Smooth muscle cell (in vitro differentiated cells): ENCODE data around the gene AURKA. TPM values are rescaled to one million over a fixed set of nuclear protein-coding genes. Genes with fewer than 3 reads are reported as not detected.

Experiments used
- DNase-seq: peaks from one replicate; lab custom pipeline; 2025; ENCODE audit not compliant: unreplicated experiment; lab: John Stamatoyannopoulos, UW
- H2AFZ ChIP-seq: fragments of 200-600 bp; sonication (generic); 2 replicates; pipeline ENCODE4 v1.6.0; 2016; ENCODE audit warnings: antibody characterized with exemption, low read depth, mild to moderate bottlenecking
- H3F3A ChIP-seq: fragments of 200-600 bp; sonication (generic); 2 replicates; pipeline ENCODE4 v1.6.0; 2017; ENCODE audit warnings: antibody characterized with exemption, low read depth
- H3K27ac ChIP-seq: fragments of 200-600 bp; sonication (generic); 2 replicates; pipeline ENCODE4 v1.5.1; 2016; ENCODE audit warnings: low read depth, mild to moderate bottlenecking
- H3K27me3 ChIP-seq: fragments of 200-600 bp; sonication (generic); 2 replicates; pipeline ENCODE4 v1.6.1; 2016; ENCODE audit warnings: low read depth, mild to moderate bottlenecking
- H3K36me3 ChIP-seq: fragments of 200-600 bp; sonication (generic); 2 replicates; pipeline ENCODE4 v1.5.1; 2016; ENCODE audit warnings: low read depth
- H3K4me1 ChIP-seq: fragments of 200-600 bp; sonication (generic); 2 replicates; pipeline ENCODE4 v1.5.1; 2016; ENCODE audit warnings: low read depth
- H3K4me2 ChIP-seq: fragments of 200-600 bp; sonication (generic); 2 replicates; pipeline ENCODE4 v1.6.0; 2016; ENCODE audit warnings: mild to moderate bottlenecking
- H3K4me3 ChIP-seq: fragments of 200-600 bp; sonication (generic); 2 replicates; pipeline ENCODE4 v1.5.1; 2016; ENCODE audit warnings: mild to moderate bottlenecking
- H3K79me2 ChIP-seq: fragments of 200-600 bp; sonication (generic); 2 replicates; pipeline ENCODE4 v1.6.0; 2016; ENCODE audit warnings: low read depth, mild to moderate bottlenecking
- H3K9ac ChIP-seq: fragments of 200-600 bp; sonication (generic); 2 replicates; pipeline ENCODE4 v1.6.0; 2016; ENCODE audit warnings: low read depth
- H3K9me3 ChIP-seq: fragments of 200-600 bp; sonication (generic); replicated peaks from 2 replicates; pipeline ENCODE4 v1.5.1; 2016; ENCODE audit warnings: low read depth
- H4K20me1 ChIP-seq: fragments of 200-600 bp; sonication (generic); 2 replicates; pipeline ENCODE4 v1.6.0; 2016; ENCODE audit warnings: low read depth
- WGBS: methylation state at CpG from one replicate; pipeline ENCODE4 v1.1.7; 2016; ENCODE audit warnings: low lambda C conversion rate; 5-methylcytosine and 5-hydroxymethylcytosine counted together
- polyA plus RNA-seq: library from polyadenylated mRNA; unstranded; fragments of >200 nt; fragmentation: Nextera tagmentation; extraction: Ambion mirVana; gene quantifications from 2 replicates; pipeline ENCODE4 v1.2.1, GENCODE V29; 2016
- total RNA-seq: library from RNA; depleted of rRNA; stranded (reverse); fragments of >200 nt; gene quantifications from 2 replicates; pipeline ENCODE4 v1.2.3, GENCODE V29; 2014
- TF ChIP-seq, protein P1 (sequence below): fragments of 200-600 bp; sonication (generic); IDR thresholded peaks from 2 replicates; pipeline ENCODE4 v1.5.1; 2017; ENCODE audit warnings: borderline replicate concordance, mild to moderate bottlenecking, antibody characterized with exemption; ENCODE audit not compliant: insufficient read depth, poor library complexity, severe bottlenecking

Gene AURKA
- total and polyA plus RNA-seq, 2 experiments from 2014 or later, result 12.7 to 13.9 TPM

- Histone ChIP-seq H3K9me3 (no peaks in the 10 kb centered on the region), H3K4me2 (no peak overlapping the region), H3K4me3 (no peak overlapping the region), H3F3A (peaks cover 6% of the 10 kb centered on the region), H3K27ac (no peak overlapping the region), H3K9ac (no peak overlapping the region), H3K4me1 (peaks cover 11% of the 10 kb centered on the region), H4K20me1 (peaks cover 35% of the 10 kb centered on the region), H2AFZ (no peak overlapping the region), H3K36me3 (no peaks in the 10 kb centered on the region), H3K79me2 (peaks cover 26% of the 10 kb centered on the region), H3K27me3 (no peaks in the 10 kb centered on the region)
- 95% methylated on average over 6 of the region's 6 CpGs for WGBS
- TF ChIP-seq, protein P1, sequence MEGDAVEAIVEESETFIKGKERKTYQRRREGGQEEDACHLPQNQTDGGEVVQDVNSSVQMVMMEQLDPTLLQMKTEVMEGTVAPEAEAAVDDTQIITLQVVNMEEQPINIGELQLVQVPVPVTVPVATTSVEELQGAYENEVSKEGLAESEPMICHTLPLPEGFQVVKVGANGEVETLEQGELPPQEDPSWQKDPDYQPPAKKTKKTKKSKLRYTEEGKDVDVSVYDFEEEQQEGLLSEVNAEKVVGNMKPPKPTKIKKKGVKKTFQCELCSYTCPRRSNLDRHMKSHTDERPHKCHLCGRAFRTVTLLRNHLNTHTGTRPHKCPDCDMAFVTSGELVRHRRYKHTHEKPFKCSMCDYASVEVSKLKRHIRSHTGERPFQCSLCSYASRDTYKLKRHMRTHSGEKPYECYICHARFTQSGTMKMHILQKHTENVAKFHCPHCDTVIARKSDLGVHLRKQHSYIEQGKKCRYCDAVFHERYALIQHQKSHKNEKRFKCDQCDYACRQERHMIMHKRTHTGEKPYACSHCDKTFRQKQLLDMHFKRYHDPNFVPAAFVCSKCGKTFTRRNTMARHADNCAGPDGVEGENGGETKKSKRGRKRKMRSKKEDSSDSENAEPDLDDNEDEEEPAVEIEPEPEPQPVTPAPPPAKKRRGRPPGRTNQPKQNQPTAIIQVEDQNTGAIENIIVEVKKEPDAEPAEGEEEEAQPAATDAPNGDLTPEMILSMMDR, result no peak
- DNase-seq, result no peak
Observed at GRCh38 chr20:56363491-56363890, 28.5 kb downstream of the AURKA start.

DNA sequence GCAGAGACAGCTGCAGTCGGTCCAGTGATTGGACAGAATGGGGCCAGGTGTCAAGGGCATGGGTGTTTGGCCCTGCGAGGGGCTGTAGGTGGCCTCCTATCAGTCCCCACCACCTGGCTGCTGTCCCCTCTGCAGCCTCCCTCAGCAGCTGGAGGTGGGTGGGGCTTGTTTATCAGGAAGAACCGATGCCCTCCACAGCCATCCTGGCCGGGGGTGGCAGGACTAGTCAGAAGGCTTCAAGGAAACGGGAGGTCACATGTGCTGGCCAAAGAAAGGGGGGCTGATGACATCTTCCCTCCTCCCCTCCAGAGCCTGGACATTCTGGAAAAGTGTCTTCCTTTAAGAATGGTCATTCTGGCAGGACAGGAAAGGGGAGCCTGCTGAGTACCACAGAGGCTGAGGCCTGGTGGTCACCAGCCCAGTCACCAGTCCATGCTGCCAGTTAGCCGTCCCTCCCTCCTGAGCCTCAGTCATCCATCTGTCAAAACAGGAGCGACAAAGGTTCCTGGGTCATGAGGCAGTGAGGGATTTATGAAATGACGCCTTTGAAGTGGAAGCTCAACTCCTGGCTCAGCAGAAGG is 29.1 kb downstream of the AURKA start:
- no peak for DNase-seq
- WGBS, result 71% methylated on average over 8 of the region's 8 CpGs

GRCh38 chr20:56361900-56362299 is 30.1 kb downstream of the AURKA start:
- H3K27me3 ChIP-seq, result no peaks in the 10 kb centered on the region

More for the DNA sequence above, 29.1 kb downstream of the AURKA start:
- H3K36me3 ChIP-seq, result no peaks in the 10 kb centered on the region
- H3K4me2 ChIP-seq, result no peak overlapping the region
- H3K27ac ChIP-seq, result no peak overlapping the region
- TF ChIP-seq, protein P1, result no peak
- H3K9me3 ChIP-seq, result no peaks in the 10 kb centered on the region
- peaks cover 35% of the 10 kb centered on the region for H4K20me1 ChIP-seq
- peaks cover 16% of the 10 kb centered on the region for H3K4me1 ChIP-seq
- H3K79me2 ChIP-seq, result peaks cover 26% of the 10 kb centered on the region
- H3K4me3 ChIP-seq, result no peak overlapping the region
- no peak overlapping the region for H2AFZ ChIP-seq
- no peak overlapping the region for H3K9ac ChIP-seq
- H3F3A ChIP-seq, result peaks cover 12% of the 10 kb centered on the region
- H3K27me3 ChIP-seq, result no peaks in the 10 kb centered on the region

GRCh38 chr20:56360908-56361205 is 31.2 kb downstream of the AURKA start:
- H3K27me3 ChIP-seq, result no peaks in the 10 kb centered on the region
- H3F3A ChIP-seq, result peaks cover 8% of the 10 kb centered on the region
- no peak for DNase-seq
- H3K27ac ChIP-seq, result no peak overlapping the region
- no peaks in the 10 kb centered on the region for H3K36me3 ChIP-seq
- TF ChIP-seq, protein P1, result no peak
- H3K4me1 ChIP-seq, result peaks cover 17% of the 10 kb centered on the region
- no peak overlapping the region for H3K4me3 ChIP-seq
- 71% methylated on average over 8 of the region's 8 CpGs for WGBS
- peaks cover 26% of the 10 kb centered on the region for H3K79me2 ChIP-seq
- H2AFZ ChIP-seq, result no peak overlapping the region
- peaks cover 35% of the 10 kb centered on the region for H4K20me1 ChIP-seq
- no peaks in the 10 kb centered on the region for H3K9me3 ChIP-seq
- H3K9ac ChIP-seq, result no peak overlapping the region
- peak overlapping the region; percentile 100 for H3K4me2 ChIP-seq

More at GRCh38 chr20:56361900-56362299, 30.1 kb downstream of the AURKA start:
- 96% methylated on average over 8 of the region's 8 CpGs for WGBS
- peaks cover 12% of the 10 kb centered on the region for H3F3A ChIP-seq
- H3K4me3 ChIP-seq, result no peak overlapping the region
- H3K36me3 ChIP-seq, result no peaks in the 10 kb centered on the region
- no peak overlapping the region for H3K4me2 ChIP-seq
- no peak overlapping the region for H2AFZ ChIP-seq
- H3K9me3 ChIP-seq, result no peaks in the 10 kb centered on the region
- peaks cover 17% of the 10 kb centered on the region for H3K4me1 ChIP-seq
- no peak for DNase-seq
- H4K20me1 ChIP-seq, result peaks cover 35% of the 10 kb centered on the region
- TF ChIP-seq, protein P1, result no peak
- H3K27ac ChIP-seq, result no peak overlapping the region
- H3K79me2 ChIP-seq, result peaks cover 26% of the 10 kb centered on the region
- H3K9ac ChIP-seq, result no peak overlapping the region
